Transverse colon (tissue), 4 donors: ENCODE data around the gene CABCOCO1. TPM values are rescaled to one million over a fixed set of nuclear protein-coding genes. Genes with fewer than 3 reads are reported as not detected.

Experiments used
- DNase-seq: peaks from one replicate; pipeline ENCODE4 v3.0.0-alpha.2; 2019
- H3K27ac ChIP-seq, 4 donors: fragments of 200-600 bp; sonication (generic); 2 replicates each; pipeline ENCODE4 v1.5.1; 2016 to 2018; ENCODE audit warnings: inconsistent platforms in 4 of 4
- H3K27me3 ChIP-seq: fragments of 200-600 bp; sonication (generic); 2 replicates; pipeline ENCODE4 v1.5.1; 2017; ENCODE audit warnings: inconsistent platforms
- H3K36me3 ChIP-seq, 4 donors: fragments of 200-600 bp; sonication (generic); 2 replicates each; pipeline ENCODE4 v1.5.1; 2017 to 2019; ENCODE audit warnings: inconsistent platforms in 4 of 4
- H3K4me1 ChIP-seq, 4 donors: fragments of 200-600 bp; sonication (generic); 2 replicates each; pipeline ENCODE4 v1.5.1; 2017 to 2020; ENCODE audit warnings: inconsistent platforms in 4 of 4
- H3K4me3 ChIP-seq, 4 donors: fragments of 200-600 bp; sonication (generic); 1 replicate in 1 of 4; 2 replicates in 3 of 4; pipeline versions ENCODE4 v1.5.1 to v1.6.1; 2017 to 2019; ENCODE audit warnings: inconsistent platforms in 4 of 4
- H3K9me3 ChIP-seq, 2 donors: fragments of 200-600 bp; sonication (generic); 2 replicates each; pipeline ENCODE4 v1.5.1; 2017 to 2019; ENCODE audit warnings: inconsistent platforms in 2 of 2
- EP300 ChIP-seq: sonication (generic); formaldehyde crosslinking; IDR thresholded peaks from one replicate; pipeline ENCODE4 v1.6.1; 2017; ENCODE audit warnings: antibody characterized with exemption, low read depth
- POLR2A ChIP-seq: fragments of 450-650 bp; IDR thresholded peaks from one replicate; pipeline ENCODE4 v1.6.1; 2016; ENCODE audit warnings: antibody characterized with exemption, mild to moderate bottlenecking, moderate library complexity
- POLR2AphosphoS5 ChIP-seq, 3 donors: sonication (generic); formaldehyde crosslinking; IDR thresholded peaks; one replicate each; pipeline ENCODE4 v1.6.1; 2016; ENCODE audit warnings: antibody characterized with exemption in 3 of 3
- WGBS, 2 donors: methylation state at CpG; one replicate each; pipeline ENCODE4 v1.1.5; 2018; ENCODE audit warnings: low coverage in 1 of 2; 5-methylcytosine and 5-hydroxymethylcytosine counted together
- in situ Hi-C, 4 donors: fragments of 200-750 bp; cut with MboI; loops; one replicate each; pipeline versions ENCODE4 v1.15.0 to v1.15.1; 2017; ENCODE audit warnings: low sequenced_read_pairs in 3 of 4, low pct_ligation_motif_present in 1 of 4, low pct_unique_long_range_greater_than_20kb in 1 of 4
- intact Hi-C: fragments of 100-400 bp; cut with DNase I; formaldehyde crosslinking; loops from one replicate; pipeline ENCODE4 v1.15.1; 2023; ENCODE audit warnings: low total_unique reads
- total RNA-seq, 4 donors: library from RNA; depleted of rRNA; stranded (reverse); fragments of >200 nt; gene quantifications; one replicate each; pipeline ENCODE4 v1.1.0, GENCODE V29; 2016
- TF ChIP-seq, protein P1 (sequence below), 5 experiments: fragments of 200-600 bp in 3 of 5; fragments of 450-650 bp in 2 of 5; sonication (generic) in 3 of 5; IDR thresholded peaks; 1 replicate in 2 of 5; 2 replicates in 3 of 5; pipeline ENCODE4 v1.5.1; 2016 to 2017; ENCODE audit warnings: antibody characterized with exemption in 5 of 5, inconsistent platforms in 3 of 5, mild to moderate bottlenecking in 2 of 5, moderate library complexity in 1 of 5

CABCOCO1 gene
- total RNA-seq, 4 donors from 2014 or later = not detected

GRCh38 chr10:61764486-61764885, 101.8 kb downstream of the CABCOCO1 start:
- Histone ChIP-seq H3K4me1 (peaks cover 7 to 27% (median 15%) of the 10 kb centered on the region in 4 donors), H3K27me3 (no peaks in the 10 kb centered on the region), H3K27ac (no peak overlapping the region), H3K36me3 (no peaks in the 10 kb centered on the region), H3K9me3 (no peaks in the 10 kb centered on the region), H3K4me3 (no peak overlapping the region)
- in situ Hi-C loops (loop anchor here in 1 of 4 donors (25.0 kb wide), 1 partner anchor 473 kb away; no protein-coding TSS in a partner anchor), intact Hi-C loops (no loop called here)
- 78 to 95% methylated on average over 3 to 5 of the region's 5 CpGs for WGBS, 2 donors
- no peak for DNase-seq
- TF ChIP-seq POLR2A (no peak), POLR2AphosphoS5 (IDR thresholded peaks at IDR 0.05) (no peak), EP300 (no peak)
- TF ChIP-seq, protein P1, sequence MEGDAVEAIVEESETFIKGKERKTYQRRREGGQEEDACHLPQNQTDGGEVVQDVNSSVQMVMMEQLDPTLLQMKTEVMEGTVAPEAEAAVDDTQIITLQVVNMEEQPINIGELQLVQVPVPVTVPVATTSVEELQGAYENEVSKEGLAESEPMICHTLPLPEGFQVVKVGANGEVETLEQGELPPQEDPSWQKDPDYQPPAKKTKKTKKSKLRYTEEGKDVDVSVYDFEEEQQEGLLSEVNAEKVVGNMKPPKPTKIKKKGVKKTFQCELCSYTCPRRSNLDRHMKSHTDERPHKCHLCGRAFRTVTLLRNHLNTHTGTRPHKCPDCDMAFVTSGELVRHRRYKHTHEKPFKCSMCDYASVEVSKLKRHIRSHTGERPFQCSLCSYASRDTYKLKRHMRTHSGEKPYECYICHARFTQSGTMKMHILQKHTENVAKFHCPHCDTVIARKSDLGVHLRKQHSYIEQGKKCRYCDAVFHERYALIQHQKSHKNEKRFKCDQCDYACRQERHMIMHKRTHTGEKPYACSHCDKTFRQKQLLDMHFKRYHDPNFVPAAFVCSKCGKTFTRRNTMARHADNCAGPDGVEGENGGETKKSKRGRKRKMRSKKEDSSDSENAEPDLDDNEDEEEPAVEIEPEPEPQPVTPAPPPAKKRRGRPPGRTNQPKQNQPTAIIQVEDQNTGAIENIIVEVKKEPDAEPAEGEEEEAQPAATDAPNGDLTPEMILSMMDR (IDR thresholded peaks at IDR 0.05) = no peak

DNA sequence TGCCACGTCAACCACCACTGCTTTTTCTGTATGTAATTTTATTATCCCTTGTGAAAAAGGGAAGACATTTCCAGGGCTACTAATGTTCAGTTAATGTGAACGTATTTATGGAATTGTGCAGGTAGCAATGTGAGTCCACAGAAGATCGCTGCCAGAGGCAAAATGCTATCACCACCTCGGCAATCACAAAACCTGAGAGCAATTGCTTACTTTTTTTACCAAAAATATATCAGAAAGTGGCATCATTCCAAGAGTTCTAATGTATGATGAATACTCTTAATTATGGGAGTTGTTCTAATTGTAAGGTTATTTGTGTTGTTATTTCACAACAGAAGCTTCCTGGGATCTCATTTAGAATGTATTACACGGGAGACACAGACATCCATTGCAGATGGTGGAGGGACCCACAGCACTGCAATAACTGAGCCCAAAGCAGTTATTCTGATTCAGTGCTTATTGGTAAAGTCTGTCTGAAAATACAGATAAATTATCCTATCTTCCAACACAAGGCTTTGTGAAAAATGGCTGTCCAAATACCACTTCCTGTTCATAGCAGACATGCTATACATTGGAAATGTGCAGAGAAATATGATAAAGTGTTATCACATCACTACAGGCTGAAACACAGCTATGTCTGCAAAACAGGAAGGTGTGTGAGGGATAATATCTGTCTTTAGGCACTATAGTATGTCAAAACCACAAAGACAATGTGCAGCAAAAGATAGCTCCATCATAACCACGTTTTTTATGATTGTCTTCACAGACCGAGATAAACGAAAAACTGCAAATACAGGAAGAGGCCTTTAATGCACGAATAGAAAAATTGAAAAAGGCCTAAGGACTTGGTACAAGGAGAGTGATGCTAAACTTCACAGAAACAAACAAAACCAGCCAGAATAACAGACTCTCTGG, 102.7 kb downstream of the CABCOCO1 start:
- TF ChIP-seq, protein P1 (IDR thresholded peaks at IDR 0.05) = no peak
- no peak for TF ChIP-seq POLR2AphosphoS5 (IDR thresholded peaks at IDR 0.05)
- TF ChIP-seq EP300 = no peak
- no peak for TF ChIP-seq POLR2A
- Histone ChIP-seq H3K4me3 (no peak overlapping the region), H3K36me3 (no peaks in the 10 kb centered on the region), H3K4me1 (peaks cover 7 to 25% (median 15%) of the 10 kb centered on the region in 4 donors), H3K9me3 (no peaks in the 10 kb centered on the region), H3K27ac (no peak overlapping the region), H3K27me3 (no peaks in the 10 kb centered on the region)
- no peak for DNase-seq
- in situ Hi-C loops = loop anchor here in 1 of 4 donors (25.0 kb wide), 1 partner anchor 472 kb away; no protein-coding TSS in a partner anchor
- intact Hi-C loops = no loop called here
- WGBS, 2 donors = 64 to 76% methylated on average over 9 of the region's 9 CpGs

- in situ Hi-C loops = loop anchor here in 1 of 4 donors (25.0 kb wide), 1 partner anchor 470 kb away; no protein-coding TSS in a partner anchor
- no peaks in the 10 kb centered on the region for H3K9me3 ChIP-seq
- no peaks in the 10 kb centered on the region for H3K36me3 ChIP-seq
- WGBS, 2 donors = 38 to 50% methylated on average over 1 of the region's 1 CpG
- H3K27ac ChIP-seq = no peak overlapping the region
- TF ChIP-seq POLR2AphosphoS5 (IDR thresholded peaks at IDR 0.05) = no peak
- TF ChIP-seq, protein P1 (IDR thresholded peaks at IDR 0.05) = no peak
- TF ChIP-seq POLR2A = no peak
- TF ChIP-seq EP300 = no peak
- intact Hi-C loops = no loop called here
- H3K4me3 ChIP-seq = no peak overlapping the region
- H3K27me3 ChIP-seq = no peaks in the 10 kb centered on the region
- DNase-seq = no peak
- H3K4me1 ChIP-seq = peaks cover 4 to 11% (median 6%) of the 10 kb centered on the region in 4 donors
These were observed 104.2 kb downstream of the CABCOCO1 start for GRCh38 chr10:61766927-61767326.

- Histone ChIP-seq H3K27ac (no peak overlapping the region), H3K4me1 (no peaks in the 10 kb centered on the region), H3K27me3 (no peaks in the 10 kb centered on the region), H3K36me3 (no peaks in the 10 kb centered on the region), H3K9me3 (no peaks in the 10 kb centered on the region), H3K4me3 (no peak overlapping the region)
- DNase-seq = no peak
- intact Hi-C loops = no loop called here
- TF ChIP-seq EP300 = no peak
- WGBS, 2 donors = 80 to 93% methylated on average over 2 to 3 of the region's 3 CpGs
- in situ Hi-C loops = loop anchor here in 1 of 4 donors (25.0 kb wide), 1 partner anchor 463 kb away; no protein-coding TSS in a partner anchor
These were observed 111.3 kb downstream of the CABCOCO1 start for GRCh38 chr10:61774031-61774430.
